Tibial nerve (tissue), 4 donors: Measurements from ENCODE around the gene PPIF. TPM values are rescaled to one million over a fixed set of nuclear protein-coding genes. Genes with fewer than 3 reads are reported as not detected.

Source experiments
- DNase-seq, 2 donors: peaks; one replicate each; pipeline ENCODE4 v3.0.0-alpha.2; 2019; ENCODE audit warnings: low spot score in 2 of 2
- H3K27ac ChIP-seq, 4 donors: fragments of 200-600 bp; sonication (generic) in 3 of 4; one replicate each; pipeline ENCODE4 v1.5.1; 2017 to 2019; ENCODE audit warnings: mild to moderate bottlenecking in 1 of 4
- H3K27me3 ChIP-seq, 2 donors: fragments of 200-600 bp; sonication (generic) in 1 of 2; one replicate each; pipeline versions ENCODE4 v1.5.1 to v1.6.0; 2017 to 2019
- H3K36me3 ChIP-seq, 3 donors: fragments of 200-600 bp; sonication (generic); one replicate each; pipeline ENCODE4 v1.5.1; 2018 to 2019
- H3K4me1 ChIP-seq, 4 donors: fragments of 200-600 bp; sonication (generic) in 3 of 4; one replicate each; pipeline ENCODE4 v1.5.1; 2017 to 2019
- H3K4me3 ChIP-seq, 4 donors: fragments of 200-600 bp; sonication (generic) in 3 of 4; one replicate each; pipeline ENCODE4 v1.5.1; 2017 to 2019; ENCODE audit warnings: mild to moderate bottlenecking in 1 of 4, moderate library complexity in 1 of 4
- H3K9me3 ChIP-seq, 4 donors: fragments of 200-600 bp; sonication (generic) in 3 of 4; one replicate each; pipeline ENCODE4 v1.5.1; 2017 to 2019
- EP300 ChIP-seq, 2 donors: sonication (generic); formaldehyde crosslinking; IDR thresholded peaks; one replicate each; pipeline ENCODE4 v1.6.1; 2017; ENCODE audit warnings: antibody characterized with exemption in 2 of 2, mild to moderate bottlenecking in 1 of 2
- POLR2A ChIP-seq, 2 donors: fragments of 450-650 bp; IDR thresholded peaks; one replicate each; pipeline ENCODE4 v1.6.1; 2017; ENCODE audit warnings: antibody characterized with exemption in 2 of 2, mild to moderate bottlenecking in 2 of 2, moderate library complexity in 2 of 2
- WGBS, 2 donors: methylation state at CpG; one replicate each; pipeline ENCODE4 v1.1.5; 2018; 5-methylcytosine and 5-hydroxymethylcytosine counted together
- total RNA-seq, 4 donors: library from RNA; depleted of rRNA; stranded (reverse); fragments of >200 nt; gene quantifications; one replicate each; pipeline ENCODE4 v1.1.0, GENCODE V29; 2016
- TF ChIP-seq, protein P1 (sequence below), 5 experiments: fragments of 200-600 bp in 3 of 5; fragments of 450-650 bp in 2 of 5; sonication (generic) in 3 of 5; IDR thresholded peaks; one replicate each; pipeline ENCODE4 v1.5.1; 2016 to 2019; ENCODE audit warnings: antibody characterized with exemption in 5 of 5, mild to moderate bottlenecking in 3 of 5, moderate library complexity in 2 of 5

Gene PPIF
- total RNA-seq, 4 donors from 2014 or later: 16.6 to 36.0 (median 20.6) TPM

DNA sequence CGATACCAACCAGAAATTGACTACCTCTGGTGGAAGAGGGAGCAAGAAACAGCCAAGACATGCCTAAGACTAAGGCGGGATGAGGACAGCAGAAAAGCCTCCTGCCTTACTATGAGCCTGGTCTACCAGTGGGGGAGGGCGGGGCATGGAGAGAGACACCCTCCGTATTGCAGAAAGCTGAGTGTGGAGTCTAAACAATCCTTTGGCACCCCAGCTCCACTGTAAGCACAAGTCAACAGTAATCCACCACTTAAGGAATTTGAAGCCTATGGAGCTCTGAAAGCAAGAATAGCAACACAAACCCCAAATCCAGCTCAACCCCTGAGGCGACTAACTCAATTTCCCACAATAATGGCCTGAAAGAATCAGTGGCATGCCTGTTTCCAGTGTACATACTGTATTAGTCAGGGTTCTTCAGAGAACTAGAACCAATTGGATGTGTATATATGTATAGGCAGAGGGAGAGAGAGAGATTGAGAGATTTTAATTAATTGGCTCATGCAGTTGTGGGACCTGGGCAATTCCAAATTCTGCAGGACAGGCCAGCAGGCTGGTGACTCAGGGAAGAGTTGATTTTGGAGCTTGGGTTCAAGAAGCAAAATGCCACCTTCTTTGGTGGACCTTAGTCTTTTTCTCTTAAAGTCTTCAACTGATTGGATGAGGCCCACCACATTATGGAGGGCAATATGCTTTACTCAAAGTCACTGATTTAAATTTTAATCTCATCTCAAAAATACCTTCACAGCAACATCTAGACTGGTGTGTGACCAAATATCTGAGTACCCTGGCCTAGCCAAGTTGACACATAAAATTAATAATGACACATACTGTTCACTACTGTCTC, 13.5 kb downstream of the PPIF start:
- peaks cover 0 to 22% (median 0%) of the 10 kb centered on the region in 3 donors for H3K36me3 ChIP-seq
- H3K9me3 ChIP-seq: no peaks in the 10 kb centered on the region
- no peak overlapping the region for H3K4me3 ChIP-seq
- no peaks in the 10 kb centered on the region for H3K27me3 ChIP-seq
- WGBS, 2 donors: 91 to 94% methylated on average over 5 of the region's 5 CpGs
- no peaks in the 10 kb centered on the region for H3K4me1 ChIP-seq
- TF ChIP-seq, protein P1, sequence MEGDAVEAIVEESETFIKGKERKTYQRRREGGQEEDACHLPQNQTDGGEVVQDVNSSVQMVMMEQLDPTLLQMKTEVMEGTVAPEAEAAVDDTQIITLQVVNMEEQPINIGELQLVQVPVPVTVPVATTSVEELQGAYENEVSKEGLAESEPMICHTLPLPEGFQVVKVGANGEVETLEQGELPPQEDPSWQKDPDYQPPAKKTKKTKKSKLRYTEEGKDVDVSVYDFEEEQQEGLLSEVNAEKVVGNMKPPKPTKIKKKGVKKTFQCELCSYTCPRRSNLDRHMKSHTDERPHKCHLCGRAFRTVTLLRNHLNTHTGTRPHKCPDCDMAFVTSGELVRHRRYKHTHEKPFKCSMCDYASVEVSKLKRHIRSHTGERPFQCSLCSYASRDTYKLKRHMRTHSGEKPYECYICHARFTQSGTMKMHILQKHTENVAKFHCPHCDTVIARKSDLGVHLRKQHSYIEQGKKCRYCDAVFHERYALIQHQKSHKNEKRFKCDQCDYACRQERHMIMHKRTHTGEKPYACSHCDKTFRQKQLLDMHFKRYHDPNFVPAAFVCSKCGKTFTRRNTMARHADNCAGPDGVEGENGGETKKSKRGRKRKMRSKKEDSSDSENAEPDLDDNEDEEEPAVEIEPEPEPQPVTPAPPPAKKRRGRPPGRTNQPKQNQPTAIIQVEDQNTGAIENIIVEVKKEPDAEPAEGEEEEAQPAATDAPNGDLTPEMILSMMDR (IDR thresholded peaks at IDR 0.05): no peak
- TF ChIP-seq POLR2A (IDR thresholded peaks at IDR 0.05) (no peak), EP300 (IDR thresholded peaks at IDR 0.05) (no peak)
- DNase-seq: no peak
- H3K27ac ChIP-seq: no peak overlapping the region

DNA sequence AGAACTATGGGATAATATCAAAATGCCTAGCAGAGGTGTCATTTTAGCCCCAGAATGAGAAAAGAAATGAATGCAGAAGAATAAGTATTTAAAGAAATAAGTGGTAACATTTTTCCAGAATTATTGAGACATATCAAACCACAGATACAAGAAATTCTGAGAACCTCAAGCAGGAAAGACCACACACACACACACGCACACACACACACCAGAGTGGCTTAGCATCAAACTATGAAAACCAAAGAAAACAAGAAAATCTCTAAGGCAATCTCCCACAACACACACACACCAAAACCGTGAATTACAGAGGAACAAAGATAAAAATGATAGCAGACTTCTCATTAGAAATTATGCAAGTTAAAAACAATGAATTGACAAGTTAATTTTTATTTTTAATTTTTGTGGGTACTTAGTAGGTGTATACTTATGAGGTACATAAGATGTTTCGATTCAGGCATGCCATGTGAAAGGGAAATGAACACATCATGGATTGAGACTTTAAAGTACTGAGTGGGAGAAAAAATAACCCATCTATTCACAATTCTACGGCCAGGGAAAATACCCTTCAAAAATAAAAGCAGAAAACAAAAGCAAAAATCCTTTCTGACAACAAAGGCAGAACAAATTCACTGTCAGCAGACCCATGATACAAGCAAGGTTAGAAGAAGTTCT, 14.6 kb downstream of the PPIF start:
- Histone ChIP-seq H3K27ac (no peak overlapping the region), H3K36me3 (peaks cover 0 to 11% (median 0%) of the 10 kb centered on the region in 3 donors), H3K27me3 (no peaks in the 10 kb centered on the region), H3K9me3 (no peaks in the 10 kb centered on the region), H3K4me1 (no peaks in the 10 kb centered on the region), H3K4me3 (no peak overlapping the region)
- TF ChIP-seq, protein P1 (IDR thresholded peaks at IDR 0.05): no peak
- no peak for TF ChIP-seq EP300 (IDR thresholded peaks at IDR 0.05)
- TF ChIP-seq POLR2A (IDR thresholded peaks at IDR 0.05): no peak
- 63 to 67% methylated on average over 4 of the region's 4 CpGs for WGBS, 2 donors
- no peak for DNase-seq

DNA sequence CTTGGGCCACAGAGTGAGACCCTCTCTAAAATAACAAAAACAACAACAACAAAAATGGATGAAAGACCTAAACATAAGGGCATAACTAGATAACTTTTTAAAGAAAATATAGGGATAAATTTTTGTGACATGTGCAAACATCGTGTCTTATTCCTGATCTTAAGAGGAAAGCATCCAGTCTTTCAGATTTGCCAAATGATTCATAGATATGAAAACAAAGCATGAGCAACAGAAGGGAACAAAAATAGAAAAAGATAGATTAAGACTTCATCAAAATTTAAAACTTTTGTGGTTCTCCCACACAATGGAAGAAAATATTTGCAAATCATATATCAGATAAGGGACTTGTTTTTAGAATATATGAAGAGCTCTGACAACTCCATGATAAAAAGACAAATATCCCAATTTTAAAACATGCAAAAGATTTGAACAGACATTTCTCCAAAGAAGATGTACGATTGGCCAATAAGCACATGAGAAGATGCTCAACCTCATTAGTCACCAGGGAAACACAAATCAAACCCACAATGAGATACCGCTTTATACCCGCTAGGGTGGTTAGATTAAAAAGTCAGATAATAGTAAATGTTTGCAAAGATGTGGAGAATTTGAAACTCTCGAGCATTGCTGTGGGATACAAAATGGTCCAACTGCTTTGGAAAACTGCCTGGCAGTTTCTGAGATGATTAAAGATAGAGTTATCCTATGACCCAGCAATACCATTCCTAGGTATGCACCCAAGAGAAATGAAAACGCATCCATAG, 20.3 kb downstream of the PPIF start:
- Histone ChIP-seq H3K36me3 (no peaks in the 10 kb centered on the region), H3K9me3 (peaks cover 0 to 18% (median 0%) of the 10 kb centered on the region in 4 donors), H3K27me3 (no peaks in the 10 kb centered on the region), H3K27ac (no peak overlapping the region), H3K4me1 (no peaks in the 10 kb centered on the region), H3K4me3 (no peak overlapping the region)
- TF ChIP-seq, protein P1 (IDR thresholded peaks at IDR 0.05): no peak
- TF ChIP-seq EP300 (IDR thresholded peaks at IDR 0.05): no peak
- no peak for TF ChIP-seq POLR2A (IDR thresholded peaks at IDR 0.05)
- WGBS, 2 donors: 81% methylated on average over 6 of the region's 6 CpGs
- no peak for DNase-seq

DNA sequence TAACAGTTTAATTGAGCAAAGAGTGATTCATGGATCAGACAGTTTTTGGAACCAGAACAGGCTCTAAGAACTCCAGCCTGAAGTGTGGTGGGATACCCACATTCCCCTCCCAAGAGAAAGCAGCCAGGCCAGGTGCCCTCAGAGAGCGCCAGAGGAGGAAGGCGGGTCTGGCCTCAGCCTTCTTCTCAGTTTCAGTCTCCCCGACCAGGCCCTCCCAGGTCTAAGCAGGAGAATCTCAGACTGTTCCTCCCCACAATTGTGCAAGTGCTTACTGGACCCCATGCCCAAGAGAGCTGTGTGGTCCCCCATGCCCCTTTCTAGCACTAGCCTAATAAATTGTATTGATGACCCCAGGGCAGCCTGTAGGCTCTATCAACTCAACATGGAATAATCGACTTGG, 25.6 kb downstream of the PPIF start:
- no peaks in the 10 kb centered on the region for H3K27me3 ChIP-seq
- H3K27ac ChIP-seq: no peak overlapping the region
- no peaks in the 10 kb centered on the region for H3K36me3 ChIP-seq
- no peak overlapping the region for H3K4me3 ChIP-seq
- no peak for DNase-seq
- peaks cover 0 to 18% (median 6%) of the 10 kb centered on the region in 4 donors for H3K4me1 ChIP-seq
- TF ChIP-seq, protein P1 (IDR thresholded peaks at IDR 0.05): no peak
- TF ChIP-seq POLR2A (IDR thresholded peaks at IDR 0.05): no peak
- no peak for TF ChIP-seq EP300 (IDR thresholded peaks at IDR 0.05)
- WGBS, 2 donors: 63 to 67% methylated on average over 4 of the region's 4 CpGs
- peaks cover 0 to 18% (median 0%) of the 10 kb centered on the region in 4 donors for H3K9me3 ChIP-seq
